OCI-LY1 (cell line): ENCODE measurements around the gene DUSP16.

ENCODE experiments used
- CTCF ChIP-seq: fragments of 200-600 bp; sonication (generic), shearing (Covaris generic); IDR thresholded peaks from 2 replicates; pipeline ENCODE4 v1.5.1; 2017; ENCODE audit warnings: mild to moderate bottlenecking, antibody characterized with exemption, low read length, moderate library complexity, mixed read lengths
- EZH2 ChIP-seq: fragments of 200-600 bp; sonication (generic), shearing (Covaris generic); IDR thresholded peaks from 2 replicates; pipeline ENCODE4 v1.8.0; 2017; ENCODE audit warnings: borderline replicate concordance, mixed run types, mild to moderate bottlenecking, antibody characterized with exemption, low read length, moderate library complexity, mixed read lengths

GRCh38 chr12:12604740-12605139, 42.1 kb upstream of the DUSP16 start:
- TF ChIP-seq CTCF (no peak), EZH2 (no peak)
